Naive thymus-derived CD4-positive, alpha-beta T cell (primary cell): ENCODE data around the gene TRAF7. TPM values are rescaled to one million over a fixed set of nuclear protein-coding genes. Genes with fewer than 3 reads are reported as not detected.

ENCODE experiments used
- ATAC-seq: fragments of 150-1000 bp; cut with Tn5 transposase; 2 replicates; pipeline ENCODE4 v1.10.0; 2021; ENCODE audit warnings: mild to moderate bottlenecking, moderate library complexity
- CTCF ChIA-PET: fragments of 350-600 bp; sonication (Branson Sonifier 250); formaldehyde crosslinking; loops from one replicate; lab custom pipeline; 2021; ENCODE audit warnings: antibody characterized with exemption; lab: Charles Lee
- POLR2A ChIA-PET: fragments of 350-600 bp; sonication (Branson Sonifier 250); formaldehyde crosslinking; loops from one replicate; lab custom pipeline; 2021; ENCODE audit warnings: antibody characterized with exemption, inconsistent platforms; lab: Charles Lee
- DNase-seq, 9 donors: peaks; one replicate each; pipeline versions ENCODE4 v3.0.0 to v3.0.0-alpha.2; 2020 to 2022; ENCODE audit warnings: mixed read lengths in 1 of 9
- H3K27ac ChIP-seq: one replicate; pipeline ENCODE4 v1.7.0; 2013; ENCODE audit warnings: mild to moderate bottlenecking, low read depth, low read length, moderate library complexity
- H3K27me3 ChIP-seq, 2 donors: one replicate each; pipeline ENCODE4 v1.7.0; 2013; ENCODE audit warnings: low read length in 2 of 2, mild to moderate bottlenecking in 2 of 2, moderate library complexity in 2 of 2; ENCODE audit not compliant: control insufficient read depth in 2 of 2, insufficient read depth in 2 of 2
- H3K36me3 ChIP-seq, 3 experiments: 1 replicate in 2 of 3; 2 replicates in 1 of 3; pipeline ENCODE4 v1.7.0; 2013; ENCODE audit warnings: low read length in 3 of 3, mild to moderate bottlenecking in 3 of 3, moderate library complexity in 1 of 3; ENCODE audit not compliant: insufficient read depth in 3 of 3, control insufficient read depth in 2 of 3
- H3K4me1 ChIP-seq, 2 donors: one replicate each; pipeline ENCODE4 v1.7.0; 2013; ENCODE audit warnings: low read length in 2 of 2, mild to moderate bottlenecking in 2 of 2, moderate library complexity in 1 of 2; ENCODE audit not compliant: control insufficient read depth in 2 of 2, insufficient read depth in 2 of 2
- H3K4me3 ChIP-seq: 2 replicates; pipeline ENCODE4 v1.7.0; 2013; ENCODE audit warnings: mild to moderate bottlenecking, low read length
- H3K9me3 ChIP-seq, 3 experiments: 1 replicate in 2 of 3; 2 replicates in 1 of 3; pipeline ENCODE4 v1.7.0; 2013; ENCODE audit warnings: low read length in 3 of 3; ENCODE audit not compliant: control insufficient read depth in 2 of 3
- H3K27ac Mint-ChIP-seq, 9 donors: one replicate each; pipeline ENCODE4 v1.8.0; 2020 to 2022; ENCODE audit warnings: mixed read lengths in 9 of 9, mild to moderate bottlenecking in 8 of 9, moderate library complexity in 5 of 9, inconsistent platforms in 2 of 9
- H3K27me3 Mint-ChIP-seq, 5 donors: one replicate each; pipeline ENCODE4 v1.8.0; 2021 to 2022; ENCODE audit warnings: mixed read lengths in 5 of 5, mild to moderate bottlenecking in 1 of 5
- H3K36me3 Mint-ChIP-seq, 5 donors: one replicate each; pipeline ENCODE4 v1.8.0; 2020 to 2022; ENCODE audit warnings: mixed read lengths in 5 of 5, mild to moderate bottlenecking in 3 of 5, inconsistent platforms in 1 of 5
- H3K4me1 Mint-ChIP-seq, 7 donors: one replicate each; pipeline ENCODE4 v1.8.0; 2020 to 2022; ENCODE audit warnings: mixed read lengths in 7 of 7, mild to moderate bottlenecking in 3 of 7, inconsistent platforms in 1 of 7
- H3K4me3 Mint-ChIP-seq, 10 donors: one replicate each; pipeline ENCODE4 v1.8.0; 2020 to 2022; ENCODE audit warnings: mild to moderate bottlenecking in 10 of 10, mixed read lengths in 10 of 10, moderate library complexity in 6 of 10, inconsistent platforms in 2 of 10
- H3K9me3 Mint-ChIP-seq, 11 donors: one replicate each; pipeline ENCODE4 v1.8.0; 2020 to 2022; ENCODE audit warnings: mixed read lengths in 11 of 11, mild to moderate bottlenecking in 4 of 11, inconsistent platforms in 1 of 11, moderate library complexity in 1 of 11
- intact Hi-C, 2 donors: fragments of 100-400 bp; cut with micrococcal nuclease; formaldehyde crosslinking; loops; one replicate each; pipeline ENCODE4 v1.15.1; 2023
- polyA plus RNA-seq, 2 donors: library from polyadenylated mRNA; unstranded; fragments of 300-500 nt; fragmentation: Illumina TruSeq; gene quantifications; one replicate each; pipeline ENCODE4 v1.2.3, GENCODE V29; 2021
- total RNA-seq, 6 experiments: library from RNA in 5 of 6; stranded (reverse) in 5 of 6; gene quantifications; 1 replicate in 5 of 6; 2 replicates in 1 of 6; pipeline ENCODE4 v1.2.3 and lab custom pipeline; 2021 to 2026

TRAF7 gene
- total and polyA plus RNA-seq, 7 experiments from 2014 or later, result 4.8 to 58.3 (median 34.8) TPM

- H3K27me3 Mint-ChIP-seq, result no peaks in the 10 kb centered on the region
- Histone ChIP-seq H3K9me3 (no peaks in the 10 kb centered on the region), H3K27ac (no peak overlapping the region), H3K4me1 (no peaks in the 10 kb centered on the region), H3K36me3 (peaks cover 0 to 61% (median 3%) of the 10 kb centered on the region in 3 experiments), H3K4me3 (no peak overlapping the region), H3K27me3 (no peaks in the 10 kb centered on the region)
- H3K4me1 Mint-ChIP-seq, result peaks cover 0 to 4% (median 0%) of the 10 kb centered on the region in 7 donors
- no peak overlapping the region for H3K4me3 Mint-ChIP-seq
- no peaks in the 10 kb centered on the region for H3K9me3 Mint-ChIP-seq
- intact Hi-C loops, result no loop called here
- H3K27ac Mint-ChIP-seq, result no peak overlapping the region
- DNase-seq (no peak), ATAC-seq (no peak)
- CTCF ChIA-PET, result no interaction called here
- POLR2A ChIA-PET, result no interaction called here
- peaks cover 0 to 10% (median 4%) of the 10 kb centered on the region in 5 donors for H3K36me3 Mint-ChIP-seq
Observed at GRCh38 chr16:2170080-2170479, 14.5 kb downstream of the TRAF7 start.

- Histone ChIP-seq H3K27ac (no peak overlapping the region), H3K27me3 (no peaks in the 10 kb centered on the region), H3K4me3 (no peak overlapping the region), H3K36me3 (peaks cover 0 to 66% (median 3%) of the 10 kb centered on the region in 3 experiments), H3K4me1 (no peaks in the 10 kb centered on the region), H3K9me3 (no peaks in the 10 kb centered on the region)
- DNase-seq (no peak), ATAC-seq (no peak)
- intact Hi-C loops, result no loop called here
- Mint-ChIP-seq H3K27ac (no peak overlapping the region), H3K4me1 (peaks cover 0 to 4% (median 0%) of the 10 kb centered on the region in 7 donors), H3K27me3 (no peaks in the 10 kb centered on the region), H3K36me3 (peaks cover under 1 to 11% (median 4%) of the 10 kb centered on the region in 5 donors), H3K9me3 (no peaks in the 10 kb centered on the region), H3K4me3 (no peak overlapping the region)
- ChIA-PET POLR2A (no interaction called here), CTCF (no interaction called here)
Observed at GRCh38 chr16:2170587-2171435, 15.2 kb downstream of the TRAF7 start.

GRCh38 chr16:2171601-2172178, 16.1 kb downstream of the TRAF7 start:
- no peaks in the 10 kb centered on the region for H3K27me3 Mint-ChIP-seq
- peaks cover 0 to 4% (median 0%) of the 10 kb centered on the region in 7 donors for H3K4me1 Mint-ChIP-seq
- no peak for ATAC-seq
- H3K36me3 Mint-ChIP-seq, result peaks cover 3 to 11% (median 4%) of the 10 kb centered on the region in 5 donors
- no peak overlapping the region for H3K27ac Mint-ChIP-seq
- Histone ChIP-seq H3K9me3 (no peaks in the 10 kb centered on the region), H3K4me3 (no peak overlapping the region), H3K27ac (no peak overlapping the region), H3K36me3 (peaks cover 0 to 65% (median 0%) of the 10 kb centered on the region in 3 experiments), H3K27me3 (no peaks in the 10 kb centered on the region), H3K4me1 (no peaks in the 10 kb centered on the region)
- no peak overlapping the region for H3K4me3 Mint-ChIP-seq
- intact Hi-C loops, result no loop called here
- ChIA-PET POLR2A (interaction anchor here (0.6 kb wide), 1 partner anchor 223 kb away, joined by 4 read pairs; no protein-coding TSS in a partner anchor), CTCF (no interaction called here)
- no peaks in the 10 kb centered on the region for H3K9me3 Mint-ChIP-seq
- no peak for DNase-seq

- ATAC-seq, result no peak
- Histone ChIP-seq H3K4me3 (no peak overlapping the region), H3K4me1 (no peaks in the 10 kb centered on the region), H3K36me3 (peaks cover 0 to 64% (median 0%) of the 10 kb centered on the region in 3 experiments), H3K27me3 (no peaks in the 10 kb centered on the region), H3K27ac (no peak overlapping the region), H3K9me3 (no peaks in the 10 kb centered on the region)
- intact Hi-C loops, result no loop called here
- DNase-seq, result no peak
- POLR2A ChIA-PET, result interaction anchor here (0.6 kb wide), 1 partner anchor 330 kb away, joined by 4 read pairs; no protein-coding TSS in a partner anchor
- H3K4me1 Mint-ChIP-seq, result peaks cover 0 to 4% (median 0%) of the 10 kb centered on the region in 7 donors
- no peaks in the 10 kb centered on the region for H3K27me3 Mint-ChIP-seq
- no peak overlapping the region for H3K4me3 Mint-ChIP-seq
- peaks cover 3 to 11% (median 4%) of the 10 kb centered on the region in 5 donors for H3K36me3 Mint-ChIP-seq
- no peaks in the 10 kb centered on the region for H3K9me3 Mint-ChIP-seq
- no peak overlapping the region for H3K27ac Mint-ChIP-seq
- CTCF ChIA-PET, result no interaction called here
Observed at GRCh38 chr16:2172688-2173335, 17.2 kb downstream of the TRAF7 start.

- ATAC-seq, result no peak
- peaks cover 0 to 59% (median 0%) of the 10 kb centered on the region in 3 experiments for H3K36me3 ChIP-seq
- no peak overlapping the region for H3K4me3 ChIP-seq
- H3K27me3 ChIP-seq, result no peaks in the 10 kb centered on the region
- ChIA-PET POLR2A (no interaction called here), CTCF (no interaction called here)
- intact Hi-C loops, result no loop called here
- no peak overlapping the region for H3K27ac Mint-ChIP-seq
- H3K36me3 Mint-ChIP-seq, result peaks cover 3 to 11% (median 4%) of the 10 kb centered on the region in 5 donors
- H3K9me3 ChIP-seq, result no peaks in the 10 kb centered on the region
- H3K4me1 Mint-ChIP-seq, result peaks cover 0 to 4% (median 0%) of the 10 kb centered on the region in 7 donors
- H3K27me3 Mint-ChIP-seq, result no peaks in the 10 kb centered on the region
- no peak for DNase-seq
- no peak overlapping the region for H3K4me3 Mint-ChIP-seq
- no peaks in the 10 kb centered on the region for H3K4me1 ChIP-seq
- H3K27ac ChIP-seq, result no peak overlapping the region
- no peaks in the 10 kb centered on the region for H3K9me3 Mint-ChIP-seq
Observed at GRCh38 chr16:2173366-2173765, 17.8 kb downstream of the TRAF7 start.

GRCh38 chr16:2173916-2174315, 18.3 kb downstream of the TRAF7 start:
- Histone ChIP-seq H3K27me3 (no peaks in the 10 kb centered on the region), H3K9me3 (no peaks in the 10 kb centered on the region), H3K36me3 (peaks cover 0 to 54% (median 0%) of the 10 kb centered on the region in 3 experiments), H3K4me3 (no peak overlapping the region), H3K27ac (no peak overlapping the region), H3K4me1 (no peaks in the 10 kb centered on the region)
- CTCF ChIA-PET, result no interaction called here
- peaks cover 0 to 4% (median 0%) of the 10 kb centered on the region in 7 donors for H3K4me1 Mint-ChIP-seq
- DNase-seq (no peak), ATAC-seq (no peak)
- intact Hi-C loops, result no loop called here
- no peak overlapping the region for H3K4me3 Mint-ChIP-seq
- H3K27me3 Mint-ChIP-seq, result no peaks in the 10 kb centered on the region
- no peaks in the 10 kb centered on the region for H3K9me3 Mint-ChIP-seq
- H3K36me3 Mint-ChIP-seq, result peaks cover 3 to 11% (median 4%) of the 10 kb centered on the region in 5 donors
- H3K27ac Mint-ChIP-seq, result peak overlapping the region in 1 of 9 donors; percentile 18
- POLR2A ChIA-PET, result no interaction called here
